ENCODE data around the gene KLHL34.

DNA sequence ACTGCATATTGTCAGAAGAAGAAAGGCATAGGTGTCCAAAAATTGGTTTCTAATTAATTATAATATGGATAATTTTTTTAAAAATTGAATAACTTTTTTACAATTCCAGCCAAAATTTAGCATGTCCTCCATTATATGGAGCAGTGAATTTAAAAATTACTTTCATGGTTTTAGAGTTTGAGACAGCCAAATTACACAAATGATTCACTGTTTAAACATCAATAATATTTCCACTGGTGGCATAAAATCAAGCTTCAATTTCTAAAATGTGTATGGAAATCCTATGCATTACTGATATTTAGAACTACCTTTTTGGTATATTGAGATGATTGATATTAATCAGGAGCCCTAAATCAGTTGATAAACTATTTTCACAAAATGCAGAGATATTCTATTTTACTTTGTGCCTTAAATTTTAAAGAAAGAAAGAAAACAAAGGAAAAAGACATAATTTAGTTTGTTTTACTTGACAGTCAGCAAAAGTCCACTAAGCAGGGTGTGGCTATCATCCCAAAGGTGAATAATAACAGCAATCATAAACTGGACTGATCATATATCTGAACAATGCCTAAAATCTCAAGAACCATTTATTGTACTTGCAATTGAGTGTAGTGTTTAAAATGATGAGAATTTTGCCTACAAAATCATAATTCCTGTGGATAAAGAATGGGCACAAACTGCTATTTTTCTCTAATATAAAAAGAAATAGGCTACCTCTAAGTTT, 34.2 kb downstream of the KLHL34 start:
- TF ChIP-seq, protein P1, sequence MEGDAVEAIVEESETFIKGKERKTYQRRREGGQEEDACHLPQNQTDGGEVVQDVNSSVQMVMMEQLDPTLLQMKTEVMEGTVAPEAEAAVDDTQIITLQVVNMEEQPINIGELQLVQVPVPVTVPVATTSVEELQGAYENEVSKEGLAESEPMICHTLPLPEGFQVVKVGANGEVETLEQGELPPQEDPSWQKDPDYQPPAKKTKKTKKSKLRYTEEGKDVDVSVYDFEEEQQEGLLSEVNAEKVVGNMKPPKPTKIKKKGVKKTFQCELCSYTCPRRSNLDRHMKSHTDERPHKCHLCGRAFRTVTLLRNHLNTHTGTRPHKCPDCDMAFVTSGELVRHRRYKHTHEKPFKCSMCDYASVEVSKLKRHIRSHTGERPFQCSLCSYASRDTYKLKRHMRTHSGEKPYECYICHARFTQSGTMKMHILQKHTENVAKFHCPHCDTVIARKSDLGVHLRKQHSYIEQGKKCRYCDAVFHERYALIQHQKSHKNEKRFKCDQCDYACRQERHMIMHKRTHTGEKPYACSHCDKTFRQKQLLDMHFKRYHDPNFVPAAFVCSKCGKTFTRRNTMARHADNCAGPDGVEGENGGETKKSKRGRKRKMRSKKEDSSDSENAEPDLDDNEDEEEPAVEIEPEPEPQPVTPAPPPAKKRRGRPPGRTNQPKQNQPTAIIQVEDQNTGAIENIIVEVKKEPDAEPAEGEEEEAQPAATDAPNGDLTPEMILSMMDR (IDR thresholded peaks at IDR 0.05), result no peak
- no peak for TF ChIP-seq POLR2A (IDR thresholded peaks at IDR 0.05)
